Umbilical cord (tissue), 2 donors: ENCODE results near the gene KRTCAP2. TPM values are rescaled to one million over a fixed set of nuclear protein-coding genes. Genes with fewer than 3 reads are reported as not detected.
"Not testable (repeated sequence)": the region's sequence is repeated elsewhere in the genome, so short reads cannot be mapped to it uniquely, and the experiment has no call there.

Experiments used
- DNase-seq: peaks from one replicate; pipeline ENCODE4 v3.0.0-alpha.2; 2015; ENCODE audit warnings: low spot score
- total RNA-seq: library from RNA; depleted of rRNA; stranded (reverse); fragments of >200 nt; gene quantifications from one replicate; pipeline ENCODE4 v1.2.3, GENCODE V29; 2014; ENCODE audit warnings: low replicate concordance; ENCODE audit not compliant: insufficient read depth

Gene KRTCAP2
- total RNA-seq, 1 donor from 2014 or later: 45.5 TPM

- DNase-seq: no peak
These were observed 3.6 kb downstream of the KRTCAP2 start for GRCh38 chr1:155169541-155169940.

GRCh38 chr1:155168456-155169210, 4.5 kb downstream of the KRTCAP2 start:
- DNase-seq: no peak

GRCh38 chr1:155168105-155168445, 5.0 kb downstream of the KRTCAP2 start:
- DNase-seq: not testable (repeated sequence)

- DNase-seq: peak; percentile 85
These were observed 5.7 kb downstream of the KRTCAP2 start for GRCh38 chr1:155167166-155168104.

- DNase-seq: peak; percentile 38
These were observed 6.5 kb downstream of the KRTCAP2 start for GRCh38 chr1:155166471-155167165.

- no peak for DNase-seq
These were observed 7.0 kb downstream of the KRTCAP2 start for GRCh38 chr1:155166051-155166470.

- DNase-seq: not testable (repeated sequence)
These were observed 8.5 kb downstream of the KRTCAP2 start for GRCh38 chr1:155164625-155165024.

- not testable (repeated sequence) for DNase-seq
These were observed 9.3 kb downstream of the KRTCAP2 start for GRCh38 chr1:155163785-155164184.

GRCh38 chr1:155162631-155163030, 10.5 kb downstream of the KRTCAP2 start:
- DNase-seq: not testable (repeated sequence)

GRCh38 chr1:155160128-155160527, 13.0 kb downstream of the KRTCAP2 start:
- DNase-seq: no peak

GRCh38 chr1:155158991-155159390, 14.1 kb downstream of the KRTCAP2 start:
- DNase-seq: no peak

- not testable (repeated sequence) for DNase-seq
These were observed 17.0 kb downstream of the KRTCAP2 start for GRCh38 chr1:155155996-155156643.

GRCh38 chr1:155145491-155145890, 27.6 kb downstream of the KRTCAP2 start:
- DNase-seq: no peak

GRCh38 chr1:155141749-155142148, 31.4 kb downstream of the KRTCAP2 start:
- DNase-seq: no peak

- DNase-seq: no peak
These were observed 32.5 kb downstream of the KRTCAP2 start for GRCh38 chr1:155140630-155140953.

- DNase-seq: peak; percentile 90
These were observed 33.0 kb downstream of the KRTCAP2 start, which contains the start of gene DPM3 for GRCh38 chr1:155139895-155140629. Gene DPM3 (minus strand): TSS chr1:155140531. CDS start chr1:155140240, 291 bp downstream.

GRCh38 chr1:155137154-155137949, 35.8 kb downstream of the KRTCAP2 start:
- no peak for DNase-seq

- DNase-seq: no peak
These were observed 36.4 kb downstream of the KRTCAP2 start for GRCh38 chr1:155136748-155137147.

- DNase-seq: peak; percentile 97
These were observed 37.6 kb downstream of the KRTCAP2 start, which contains the start of gene SLC50A1 for GRCh38 chr1:155135415-155136028. Gene SLC50A1 (plus strand): TSS chr1:155135852. CDS start chr1:155135912, 60 bp downstream.
